K562 (cell line): ENCODE data around the gene NUP214. TPM values are rescaled to one million over a fixed set of nuclear protein-coding genes. Genes with fewer than 3 reads are reported as not detected.

ENCODE experiments used
- ATAC-seq: fragments of 200-7000 bp; cut with Tn5 transposase; 3 replicates; pipeline ENCODE4 v1.9.1; 2020; ENCODE audit warnings: moderate library complexity
- BruUV-seq: library from RNA; stranded (reverse); fragments of 400-500 nt; replicated peaks from 2 replicates; lab custom pipeline; 2021; lab: Mats Ljungman, UMichigan
- CTCF ChIA-PET: fragments of 300-600 bp; formaldehyde crosslinking; extraction: SDS; loops from one replicate; lab custom pipeline; 2021; ENCODE audit warnings: low intra/inter-chr PET ratio; lab: Yijun Ruan, JAX
- POLR2A ChIA-PET: fragments of 300-600, 350-650 bp; sonication (Branson Sonifier 250); formaldehyde crosslinking; extraction: SDS; loops from one replicate; lab custom pipeline; 2021; ENCODE audit warnings: antibody characterized with exemption, inconsistent platforms; lab: Yijun Ruan, JAX
- DNase-seq, 4 experiments: peaks; one replicate each; pipeline versions ENCODE4 v3.0.0 to v3.0.0-alpha.2; 2011 to 2018; ENCODE audit warnings: low spot score in 3 of 4, mixed read lengths in 3 of 4; ENCODE audit errors: extremely low read depth in 1 of 4
- FAIRE-seq: peaks from 2 replicates; lab custom pipeline; 2011; peaks lifted over from hg19 to GRCh38; lab: Jason Lieb, UNC
- H2AFZ ChIP-seq: 2 replicates; pipeline ENCODE4 v1.6.0; 2011; ENCODE audit warnings: low read depth, low read length, control low read depth, inconsistent platforms
- H3K27ac ChIP-seq: fragments of 200-600 bp; 3 replicates; pipeline ENCODE4 v1.8.0; 2011; ENCODE audit warnings: low read depth, mild to moderate bottlenecking, control low read depth, inconsistent platforms, low read length, moderate library complexity, mixed read lengths; ENCODE audit errors: extremely low read depth
- H3K27me3 ChIP-seq, 2 experiments: fragments of 300-600 bp in 1 of 2; 2 replicates in 1 of 2; 3 replicates in 1 of 2; pipeline versions ENCODE4 v1.6.0 to v1.8.0; 2011; ENCODE audit warnings: inconsistent platforms in 2 of 2, low read length in 2 of 2, mild to moderate bottlenecking in 1 of 2, mixed read lengths in 1 of 2, moderate library complexity in 1 of 2; ENCODE audit not compliant: control insufficient read depth in 2 of 2, insufficient read depth in 2 of 2
- H3K36me3 ChIP-seq: fragments of 300-600 bp; 3 replicates; pipeline ENCODE4 v1.8.0; 2011; ENCODE audit warnings: mild to moderate bottlenecking, low read length, inconsistent platforms; ENCODE audit not compliant: control insufficient read depth, insufficient read depth
- H3K4me1 ChIP-seq, 2 experiments: fragments of 200-600 bp in 1 of 2; replicated peaks in 1 of 2; 2 replicates in 1 of 2; 3 replicates in 1 of 2; pipeline versions ENCODE4 v1.5.1 to v1.8.0; 2011; ENCODE audit warnings: inconsistent platforms in 2 of 2, low read length in 2 of 2, mild to moderate bottlenecking in 1 of 2, mixed read lengths in 1 of 2, moderate library complexity in 1 of 2; ENCODE audit not compliant: control insufficient read depth in 2 of 2, insufficient read depth in 2 of 2
- H3K4me2 ChIP-seq: 2 replicates; pipeline ENCODE4 v1.6.1; 2011; ENCODE audit warnings: low read length, control low read depth, inconsistent platforms, mixed read lengths; ENCODE audit not compliant: insufficient read depth
- H3K4me3 ChIP-seq: fragments of 200-600 bp; sonication (generic), shearing (Covaris generic); 2 replicates; pipeline ENCODE4 v1.5.1; 2016; ENCODE audit warnings: control low read depth, inconsistent platforms
- H3K79me2 ChIP-seq: fragments of 200-600 bp; 3 replicates; pipeline ENCODE4 v1.8.0; 2011; ENCODE audit warnings: low read length, inconsistent platforms; ENCODE audit not compliant: control insufficient read depth, insufficient read depth
- H3K9ac ChIP-seq, 2 experiments: 2 replicates each; pipeline versions ENCODE4 v1.6.0 to v1.6.1; 2011; ENCODE audit warnings: low read depth in 2 of 2, low read length in 2 of 2, control low read depth in 1 of 2, inconsistent platforms in 1 of 2, mild to moderate bottlenecking in 1 of 2, mixed read lengths in 1 of 2; ENCODE audit not compliant: insufficient read depth in 1 of 2
- H3K9me1 ChIP-seq: one replicate; pipeline ENCODE4 v1.6.0; 2011; ENCODE audit warnings: inconsistent platforms, mild to moderate bottlenecking, low read length, moderate library complexity; ENCODE audit not compliant: control insufficient read depth, insufficient read depth
- H3K9me3 ChIP-seq: replicated peaks from 2 replicates; pipeline ENCODE4 v1.5.1; 2011; ENCODE audit warnings: low read depth, low read length, inconsistent platforms; ENCODE audit not compliant: control insufficient read depth, insufficient read depth
- H4K20me1 ChIP-seq: replicated peaks from 2 replicates; pipeline ENCODE4 v1.6.1; 2011; ENCODE audit warnings: low read length, inconsistent platforms, mixed read lengths; ENCODE audit not compliant: control insufficient read depth, insufficient read depth
- SETDB1 ChIP-seq: IDR thresholded peaks from one replicate; pipeline ENCODE4 v1.6.1; 2012; ENCODE audit warnings: low read length, control low read depth, inconsistent platforms
- STAT6 ChIP-seq: sonication (generic); formaldehyde crosslinking; IDR thresholded peaks from 2 replicates; pipeline ENCODE4 v1.8.1; 2023; ENCODE audit warnings: mild to moderate bottlenecking, missing genetic modification reagents
- ZNF780A ChIP-seq: fragments of 250-450 bp; sonication (Bioruptor Pico); IDR thresholded peaks from 2 replicates; pipeline ENCODE4 v1.5.0; 2021; ENCODE audit warnings: mild to moderate bottlenecking
- WGBS: fragments of 100-300 bp; shearing (Covaris generic); methylation state at CpG from one replicate; pipeline ENCODE4 v1.1.6; 2016; ENCODE audit warnings: low coverage, mixed read lengths; ENCODE audit not compliant: insufficient coverage; ENCODE audit errors: missing lambda C conversion rate; 5-methylcytosine and 5-hydroxymethylcytosine counted together
- in situ Hi-C: fragments of 300-500 bp; cut with MboI; formaldehyde crosslinking; loops from 4 replicates; pipeline ENCODE4 v1.15.0; 2018; ENCODE audit warnings: inconsistent platforms, mixed read lengths
- intact Hi-C: fragments of 100-400 bp; cut with micrococcal nuclease; formaldehyde crosslinking; loops from 2 replicates; pipeline ENCODE4 v1.14.2; 2022
- polyA plus RNA-seq, 8 experiments: library from polyadenylated mRNA; depleted of rRNA in 4 of 8; stranded (reverse) in 5 of 8; unstranded in 3 of 8; fragments of >200 nt; fragmentation: Nextera tagmentation in 2 of 8; fragmentation: Illumina TruSeq in 1 of 8; extraction: Ambion mirVana in 2 of 8; extraction: Trizol in 1 of 8; gene quantifications; 2 replicates each; pipeline versions ENCODE4 v1.2.1 to v1.2.3, GENCODE V29; 2011 to 2014; ENCODE audit warnings: inconsistent platforms in 1 of 8, missing spikeins in 1 of 8
- total RNA-seq, 7 experiments: library from RNA; depleted of rRNA in 6 of 7; stranded (reverse); fragments of >200 nt in 6 of 7; fragmentation: Illumina TruSeq in 2 of 7; extraction: Trizol in 2 of 7; gene quantifications; 2 replicates each; pipeline versions ENCODE4 v1.2.1 to v1.2.3, GENCODE V29; 2011 to 2021; ENCODE audit warnings: low replicate concordance in 1 of 7

NUP214 gene
- total and polyA plus RNA-seq, 9 of the 15 experiments (the other 6 are each of a cell fraction or from before 2014, with no cell fraction given), result 56.9 to 332 (median 97.1) TPM

DNA sequence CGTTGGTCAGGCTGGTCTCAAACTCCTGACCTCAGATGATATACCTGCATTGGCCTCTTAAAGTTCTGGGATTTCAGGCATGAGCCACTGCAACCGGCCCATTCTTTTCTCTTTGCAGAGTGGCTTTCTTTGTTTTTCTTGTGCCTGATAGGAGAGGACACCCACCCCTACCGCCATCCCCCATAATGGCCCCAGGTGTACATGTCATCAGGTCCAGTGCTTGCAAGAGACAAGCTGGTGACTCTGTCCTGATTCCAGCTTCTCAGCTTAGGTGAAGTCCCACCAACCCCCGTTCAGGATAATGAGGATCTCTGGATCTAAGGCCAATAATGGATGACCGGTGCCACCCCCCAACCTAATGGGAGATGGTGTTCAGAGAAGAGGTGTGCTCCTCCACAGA lies 31.4 kb upstream of the NUP214 start:
- Histone ChIP-seq H3K9ac (peak overlapping the region in 1 of 2 experiments; percentile 22; a peak in 1 of 4 replicates), H3K4me1 (peaks cover 15 to 52% of the 10 kb centered on the region in 2 experiments), H3K36me3 (no peaks in the 10 kb centered on the region), H3K27me3 (peaks cover 72 to 90% of the 10 kb centered on the region in 2 experiments), H3K4me2 (no peak overlapping the region), H3K9me1 (peaks cover 8% of the 10 kb centered on the region), H3K9me3 (no peaks in the 10 kb centered on the region), H4K20me1 (peaks cover 58% of the 10 kb centered on the region), H2AFZ (no peak overlapping the region), H3K79me2 (no peaks in the 10 kb centered on the region), H3K27ac (no peak overlapping the region), H3K4me3 (no peak overlapping the region)
- POLR2A ChIA-PET, result interaction anchor here (0.7 to 99.3 kb wide), 5 partner anchors 3 to 222 kb away, joined by 3 to 3336 read pairs (median 7); partner anchors contain the start of genes AIF1L and NUP214
- CTCF ChIA-PET, result no interaction called here
- no peak for ATAC-seq
- intact Hi-C loops (no loop called here), in situ Hi-C loops (no loop called here)
- no peak for TF ChIP-seq SETDB1
- DNase-seq, result peak in 3 of 4 experiments; percentile 65 to 70 (median 65)
- FAIRE-seq, result no peak
- 6% methylated on average over 5 of the region's 5 CpGs for WGBS
- BruUV-seq, result no TSS peak

DNA sequence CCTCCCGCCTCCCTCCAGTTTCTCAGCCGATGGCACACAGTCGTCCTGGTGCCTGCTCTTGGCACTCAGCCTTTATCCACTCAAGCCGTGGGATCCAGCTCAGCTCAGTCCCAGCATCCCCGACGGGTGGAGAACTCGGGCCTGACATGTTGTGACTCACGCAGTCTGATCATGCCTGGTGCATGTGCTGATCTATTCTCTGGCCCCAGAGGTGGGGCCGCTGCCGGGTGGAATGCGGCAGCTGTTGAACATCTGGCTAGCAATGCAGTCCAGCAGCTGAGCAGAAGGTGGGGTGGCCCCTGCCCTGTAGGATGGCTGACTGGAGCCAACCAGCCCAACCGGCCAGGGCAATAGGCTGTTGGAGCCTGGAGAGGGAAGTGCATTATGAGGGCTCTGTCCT lies 30.8 kb upstream of the NUP214 start:
- CTCF ChIA-PET, result interaction anchor here (0.6 kb wide), 2 partner anchors 9 to 129 kb away, joined by 3 to 4 read pairs; no protein-coding TSS in a partner anchor
- H3K27ac ChIP-seq, result no peak overlapping the region
- intact Hi-C loops, result no loop called here
- in situ Hi-C loops, result no loop called here
- FAIRE-seq, result peak; percentile 23
- no peaks in the 10 kb centered on the region for H3K36me3 ChIP-seq
- H2AFZ ChIP-seq, result no peak overlapping the region
- peaks cover 62% of the 10 kb centered on the region for H4K20me1 ChIP-seq
- TF ChIP-seq STAT6 (CRISPR knock-in tag), result 0 out of 2 replicates have a peak, but pooled peaks have one; percentile 37
- TF ChIP-seq ZNF780A, result no peak
- TF ChIP-seq, all 486 proteins: peak for 1
- H3K4me3 ChIP-seq, result no peak overlapping the region
- WGBS, result 1% methylated on average over 12 of the region's 12 CpGs
- no peak overlapping the region for H3K4me2 ChIP-seq
- peak in 2 of 4 experiments; percentile 79 to 90 for DNase-seq
- H3K9ac ChIP-seq, result peak overlapping the region in 1 of 2 experiments; percentile 22; a peak in 2 of 4 replicates
- no peaks in the 10 kb centered on the region for H3K79me2 ChIP-seq
- H3K9me1 ChIP-seq, result peaks cover 8% of the 10 kb centered on the region
- peak; percentile 4 for ATAC-seq
- no TSS peak for BruUV-seq
- H3K4me1 ChIP-seq, result peaks cover 18 to 57% of the 10 kb centered on the region in 2 experiments
- H3K27me3 ChIP-seq, result peaks cover 77 to 96% of the 10 kb centered on the region in 2 experiments
- no peaks in the 10 kb centered on the region for H3K9me3 ChIP-seq
- POLR2A ChIA-PET, result interaction anchor here (0.7 to 99.3 kb wide), 7 partner anchors 2 to 223 kb away, joined by 3 to 3336 read pairs (median 3); partner anchors contain the start of genes AIF1L and NUP214
